Medulla oblongata (tissue), 1 donor: ENCODE data around the gene HES7.
A peak's percentile ranks its signal among the peaks of the same experiment; 100 is the strongest.
"Not testable (repeated sequence)": the region's sequence is repeated elsewhere in the genome, so short reads cannot be mapped to it uniquely, and the experiment has no call there.

Experiments
- DNase-seq: peaks from one replicate; pipeline ENCODE4 v3.0.0-alpha.2; 2015; ENCODE audit errors: extremely low spot score

HES7 gene

DNA sequence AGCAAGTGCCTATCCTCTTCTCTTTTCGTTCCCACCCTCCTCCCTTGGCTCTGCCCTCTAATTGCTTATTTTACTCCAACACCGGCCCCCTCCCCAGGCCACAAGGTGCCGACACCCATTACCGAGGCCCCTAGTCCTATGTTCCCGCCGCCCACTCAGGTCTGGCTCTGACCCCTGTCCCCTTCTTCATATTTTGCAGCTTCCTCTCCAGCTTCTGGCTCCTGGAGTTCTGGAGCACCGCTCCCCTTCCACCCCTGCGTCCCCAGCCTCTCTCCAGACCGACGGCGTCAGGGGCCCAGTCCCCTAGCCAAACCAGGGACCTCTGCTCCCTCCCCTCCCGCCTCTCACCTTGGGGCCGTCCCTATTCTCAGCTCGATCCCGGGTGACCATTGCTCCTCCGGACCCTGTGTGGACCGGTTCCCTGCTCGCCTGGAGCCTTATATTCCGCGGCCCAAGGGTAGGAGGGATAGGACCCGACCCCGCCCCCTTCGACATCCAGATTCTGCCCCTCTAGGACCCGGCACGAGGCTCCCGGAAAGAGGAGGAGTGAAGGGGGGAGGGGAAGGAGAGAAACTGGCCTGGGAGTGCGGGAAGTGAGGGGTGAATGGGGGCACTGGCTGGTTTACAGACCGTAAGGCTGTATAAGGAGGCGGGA lies at the start of gene HES7:
HES7 (minus strand) TSS at position 412 of the 655 bp plus-strand sequence; CDS start at position 390, 22 bp downstream.
- DNase-seq: no peak

DNA sequence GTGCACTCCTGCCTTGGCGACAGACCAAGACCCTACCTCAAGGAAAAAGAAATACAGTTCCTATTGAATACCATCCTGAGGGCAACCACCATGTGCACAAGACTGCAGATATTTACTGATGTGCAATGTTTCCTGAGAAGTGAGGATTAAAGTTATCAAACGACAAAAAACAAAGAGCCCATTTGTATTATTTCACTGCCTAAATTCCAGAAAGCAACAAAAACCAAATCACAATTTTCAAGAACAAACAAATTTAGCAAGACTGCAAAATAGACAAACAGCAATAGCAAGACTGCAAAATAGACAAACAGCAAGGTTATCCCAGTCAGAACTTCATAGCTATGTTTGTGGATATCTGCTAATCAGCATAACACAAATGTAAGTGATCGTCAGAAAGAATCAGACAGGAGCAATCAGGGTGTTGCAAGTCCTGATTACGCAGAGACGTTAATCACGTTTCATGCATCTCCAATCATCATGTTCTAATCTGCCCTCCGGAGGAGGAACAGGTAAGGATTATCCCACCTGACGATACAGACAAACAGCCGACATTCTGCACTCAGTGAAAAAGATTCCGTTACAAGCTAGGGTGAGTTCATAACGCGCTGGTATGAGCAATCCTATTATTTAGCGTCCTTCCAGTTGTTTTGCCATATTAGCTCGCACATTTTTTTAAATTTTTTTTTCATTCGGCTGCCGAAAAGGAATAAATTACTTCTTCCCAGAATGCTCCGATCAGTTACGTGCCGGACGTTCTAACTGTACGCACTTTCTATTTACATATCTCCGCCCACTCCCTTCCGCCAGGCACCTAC lies 49.4 kb upstream of the HES7 start:
- DNase-seq: peak; percentile 95

DNA sequence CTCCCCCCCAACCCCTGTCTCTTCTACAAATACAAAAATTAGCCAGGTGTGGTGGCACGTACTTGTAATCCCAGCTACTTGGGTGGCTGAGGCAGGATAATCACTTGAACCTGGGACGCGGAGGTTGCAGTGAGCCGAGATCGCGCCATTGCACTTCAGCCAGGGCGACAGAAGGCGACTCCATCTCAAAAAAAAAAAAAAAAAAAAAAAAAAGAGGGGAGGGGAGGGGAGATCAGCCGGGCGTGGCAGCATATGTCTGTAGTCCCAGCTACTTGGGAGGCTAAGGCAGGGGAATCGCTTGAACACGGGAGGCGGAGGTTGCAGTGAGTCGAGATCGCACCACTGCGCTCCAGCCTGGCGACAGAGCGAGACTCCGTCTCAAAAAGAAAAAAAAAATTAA lies 46.3 kb upstream of the HES7 start:
- not testable (repeated sequence) for DNase-seq

DNA sequence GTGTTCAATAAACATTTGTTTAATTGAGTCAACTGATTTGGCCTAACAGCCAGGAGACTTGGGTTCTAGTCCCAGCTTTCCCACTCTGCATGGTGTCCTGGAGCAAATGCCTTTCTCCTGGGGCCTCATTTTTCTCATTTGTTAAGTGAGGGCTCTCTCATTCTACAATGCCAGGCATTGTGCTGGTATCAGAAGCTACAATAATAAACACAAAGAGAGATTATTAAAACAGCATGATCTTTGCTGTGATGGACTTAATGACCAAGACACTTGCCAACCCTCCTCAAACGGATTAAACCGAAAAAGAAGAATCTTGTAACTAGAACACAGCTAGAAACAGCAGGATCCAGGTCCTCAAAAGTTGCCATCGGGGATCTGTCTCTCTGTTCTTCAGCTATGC lies 43.6 kb upstream of the HES7 start:
- no peak for DNase-seq

DNA sequence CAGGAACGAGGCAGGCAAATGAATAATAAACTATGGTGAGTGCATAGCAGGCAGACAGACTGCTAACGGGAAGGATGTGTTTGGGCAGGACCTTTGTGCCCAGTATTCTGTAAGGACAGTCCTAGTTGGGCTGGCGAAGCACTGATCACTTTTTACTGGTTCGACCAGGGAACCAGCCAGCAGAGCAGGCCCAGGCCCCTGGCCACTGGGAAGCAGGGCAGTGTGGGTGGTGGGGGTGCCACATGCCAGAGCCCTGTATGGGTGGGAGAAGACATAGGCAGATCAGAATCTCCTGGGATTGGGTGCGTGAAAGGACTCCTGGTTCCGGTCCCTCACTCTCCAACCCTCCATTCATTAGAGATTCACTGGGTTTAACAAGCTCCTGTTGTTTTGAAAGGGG lies 42.8 kb upstream of the HES7 start:
- no peak for DNase-seq

DNA sequence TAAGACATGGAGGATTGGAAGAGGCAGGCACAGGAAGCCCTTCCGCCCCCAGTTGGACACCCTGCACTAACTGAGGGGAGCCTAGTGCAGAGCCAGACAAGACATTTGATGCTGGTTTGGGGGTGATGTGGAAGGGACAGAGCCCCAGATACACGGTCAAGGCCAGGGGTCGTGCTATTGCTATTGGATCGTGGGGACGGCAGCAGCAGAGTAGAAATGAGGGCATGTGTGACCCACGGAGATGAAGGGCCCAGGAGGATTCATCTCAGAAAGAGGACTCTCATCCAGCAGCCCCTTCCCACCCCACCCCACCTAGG lies 40.9 kb upstream of the HES7 start:
- no peak for DNase-seq

DNA sequence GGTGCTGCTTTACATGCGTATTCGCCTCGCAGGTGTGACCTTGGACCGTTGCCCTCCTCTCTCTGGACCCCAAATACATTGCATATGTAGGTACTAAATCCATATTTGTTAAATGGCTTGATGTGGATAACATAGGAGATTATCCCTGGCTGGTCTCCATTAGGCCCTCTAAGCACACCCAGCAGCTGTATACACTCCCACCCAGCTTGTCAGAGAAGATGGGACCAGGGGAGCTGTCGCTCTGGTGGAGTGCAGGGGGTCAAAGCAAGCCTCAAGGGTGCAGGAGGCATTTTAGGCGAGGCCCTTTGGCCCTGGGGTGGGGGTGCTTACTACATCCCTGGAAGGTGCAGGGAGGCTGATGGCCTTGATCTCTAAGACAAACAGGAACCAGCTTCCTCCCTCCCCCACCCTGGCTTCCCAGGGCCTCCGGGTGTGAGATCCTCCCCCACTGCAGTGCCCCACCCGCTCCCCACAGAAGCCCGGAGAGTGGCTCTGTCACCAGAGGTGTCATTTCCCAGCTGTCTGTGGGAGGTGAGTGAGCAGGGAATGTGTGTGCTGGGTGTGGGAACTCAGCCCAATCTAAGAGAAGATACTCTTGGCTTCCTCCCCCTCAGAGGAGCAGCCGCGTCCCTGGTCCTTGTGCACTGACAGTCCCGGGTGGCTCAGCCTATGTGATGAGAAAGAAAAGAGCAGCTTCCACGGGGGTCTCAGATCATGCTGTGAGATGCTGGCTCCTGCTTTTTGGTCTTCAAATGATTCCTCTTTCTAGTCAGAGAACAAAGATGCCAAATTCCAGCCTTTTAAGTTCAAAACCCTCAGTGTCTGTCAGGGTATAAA lies 40.3 kb upstream of the HES7 start:
- peak; percentile 72 for DNase-seq

DNA sequence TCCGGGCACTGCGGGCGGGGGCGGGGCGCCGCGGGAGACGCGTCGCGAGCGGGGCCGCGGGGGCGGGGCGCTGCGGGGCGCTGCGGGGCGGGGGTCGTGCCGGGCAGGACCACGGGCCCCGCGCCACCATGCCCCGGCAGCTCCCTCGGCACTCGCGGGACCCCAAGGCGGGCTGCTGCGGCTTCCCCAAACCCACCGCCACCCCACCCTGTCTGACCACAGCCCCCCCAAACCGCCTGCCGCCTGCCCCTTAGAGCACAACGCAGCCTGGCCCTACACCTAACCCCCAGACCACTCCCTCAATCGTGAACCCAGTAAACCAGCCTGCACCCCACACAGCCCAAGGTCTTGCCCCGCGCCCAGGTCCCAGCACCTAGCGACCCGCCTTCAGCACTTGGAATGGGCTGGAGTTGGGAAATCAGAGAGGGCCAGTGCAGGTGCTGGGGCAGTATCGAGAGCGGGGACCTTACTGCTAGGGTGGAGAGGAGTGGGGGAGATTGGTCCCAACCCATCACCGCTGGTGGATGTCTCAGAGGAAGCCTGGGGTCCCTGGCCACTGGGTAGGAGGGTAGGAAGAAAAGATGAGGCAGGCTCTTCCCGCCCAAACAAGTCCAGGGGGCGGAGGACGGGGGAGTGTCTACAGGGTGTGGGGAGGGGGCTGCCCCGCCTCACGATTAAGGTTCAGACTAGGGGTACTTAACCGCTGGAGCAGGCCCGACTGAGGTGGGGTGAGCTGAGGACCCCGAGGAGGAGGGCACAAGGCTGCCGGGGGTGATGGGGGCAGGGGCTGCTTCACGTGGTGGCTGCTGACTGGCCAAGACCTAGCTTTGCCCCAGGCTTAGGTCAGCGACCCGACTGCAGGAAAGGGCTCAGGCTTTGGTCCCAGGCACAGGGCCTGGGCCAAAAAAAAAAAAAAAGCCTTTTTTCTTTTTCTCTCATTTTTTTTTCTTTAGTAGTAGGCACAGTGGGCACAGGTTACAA lies 39.4 kb upstream of the HES7 start:
- DNase-seq: peak; percentile 30

DNA sequence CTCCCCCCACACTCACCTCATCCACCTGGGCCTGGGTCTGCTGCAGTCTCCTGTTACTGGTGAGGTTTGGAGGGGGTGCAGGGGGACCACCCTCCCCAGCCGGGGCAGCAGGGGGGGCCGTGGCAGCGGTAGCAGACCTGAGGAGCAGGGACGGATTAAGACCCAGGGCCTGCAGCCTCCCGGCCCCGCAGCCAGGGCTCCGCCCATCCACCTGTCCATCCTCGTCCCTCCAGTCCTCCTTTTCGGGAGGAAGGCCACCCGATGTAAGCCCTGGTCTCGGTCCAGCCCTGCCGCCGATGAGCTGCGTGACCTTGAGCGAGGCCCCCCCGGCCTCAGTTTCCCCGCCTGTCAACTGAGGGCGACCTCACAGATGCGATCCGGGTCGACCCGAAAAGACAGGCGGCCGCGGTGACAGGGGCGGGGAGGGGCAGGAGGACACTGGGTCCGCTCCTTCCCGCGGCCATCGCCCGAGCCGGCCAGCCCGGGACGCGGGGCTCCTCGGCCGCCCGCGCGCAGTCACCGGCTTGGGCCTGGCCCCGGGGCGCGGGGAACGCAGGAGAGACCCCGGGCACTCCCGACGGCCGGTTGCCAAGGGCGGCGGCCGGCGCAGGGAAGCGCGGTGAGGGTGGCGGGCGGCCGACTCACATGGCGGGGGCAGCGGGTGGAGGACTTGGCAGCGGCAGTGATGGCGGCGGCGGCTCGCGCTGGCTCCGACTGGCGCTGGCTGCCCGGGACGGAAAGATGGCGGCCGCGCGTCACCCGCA lies 38.5 kb upstream of the HES7 start, which contains the start of gene VAMP2:
VAMP2 (minus strand) TSS at position 716 of the 764 bp plus-strand sequence; CDS start at position 647, 69 bp downstream.
- peak; percentile 74 for DNase-seq

DNA sequence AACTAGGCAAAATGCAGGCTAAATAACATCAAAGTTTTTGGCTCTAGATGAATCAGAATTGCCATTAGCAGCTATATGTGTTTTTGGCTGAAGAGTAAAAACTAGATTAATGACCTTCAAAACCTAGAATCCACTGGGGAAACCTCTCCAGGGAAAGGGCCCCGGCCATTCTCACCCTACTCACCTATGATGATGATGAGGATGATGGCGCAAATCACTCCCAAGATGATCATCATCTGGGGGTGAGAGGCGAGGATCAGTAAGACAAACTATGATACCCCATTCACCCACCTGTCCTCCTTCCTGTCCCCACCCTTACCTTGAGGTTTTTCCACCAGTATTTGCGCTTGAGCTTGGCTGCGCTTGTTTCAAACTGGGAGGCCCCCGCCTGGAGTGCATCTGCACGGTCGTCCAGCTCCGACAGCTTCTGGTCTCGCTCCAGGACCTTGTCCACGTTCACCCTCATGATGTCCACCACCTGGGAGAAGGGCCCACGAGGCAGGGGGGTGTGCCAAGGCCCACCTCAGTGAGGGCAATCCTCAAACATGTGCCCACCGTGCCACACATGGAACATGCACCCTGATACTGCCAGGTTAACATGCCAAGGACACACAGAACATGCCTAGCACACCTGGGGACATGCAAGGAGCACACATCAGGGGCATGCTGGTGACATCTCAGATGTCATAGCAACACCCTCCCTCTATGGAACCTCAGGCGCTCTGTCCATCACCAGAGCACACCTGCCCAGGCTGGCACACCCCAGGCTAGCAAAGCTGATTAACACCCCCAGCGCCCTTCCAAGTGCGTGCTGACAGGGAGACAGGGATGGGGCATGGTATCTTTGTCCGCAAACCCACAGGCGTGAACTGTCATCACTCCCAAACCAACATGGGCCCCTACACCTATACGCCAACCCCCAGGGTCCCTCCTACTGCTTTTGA lies 37.7 kb upstream of the HES7 start:
- no peak for DNase-seq

DNA sequence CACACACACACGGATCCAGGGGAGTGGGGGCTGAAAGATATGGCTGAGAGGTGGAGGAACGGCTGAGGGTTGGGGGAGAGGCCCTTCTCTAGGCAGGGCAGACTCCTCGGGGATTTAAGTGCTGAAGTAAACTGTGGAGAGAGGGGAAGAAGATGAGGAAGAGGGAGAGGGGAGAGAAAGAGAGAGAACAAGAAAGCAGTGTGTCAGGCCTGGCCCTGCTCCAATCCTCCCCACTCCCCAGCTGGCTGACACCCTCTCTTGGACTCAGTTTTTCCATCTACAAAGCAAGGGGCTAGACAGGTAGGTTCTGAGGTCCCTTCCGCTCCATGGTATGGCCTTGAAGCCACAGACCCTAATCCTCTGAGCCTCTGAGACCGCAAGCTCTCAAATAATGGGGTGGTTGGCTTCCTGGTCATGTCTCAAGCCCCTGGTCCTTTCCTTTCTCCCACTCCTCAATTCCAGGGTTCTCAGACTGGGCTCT lies 36.9 kb upstream of the HES7 start:
- DNase-seq: no peak

DNA sequence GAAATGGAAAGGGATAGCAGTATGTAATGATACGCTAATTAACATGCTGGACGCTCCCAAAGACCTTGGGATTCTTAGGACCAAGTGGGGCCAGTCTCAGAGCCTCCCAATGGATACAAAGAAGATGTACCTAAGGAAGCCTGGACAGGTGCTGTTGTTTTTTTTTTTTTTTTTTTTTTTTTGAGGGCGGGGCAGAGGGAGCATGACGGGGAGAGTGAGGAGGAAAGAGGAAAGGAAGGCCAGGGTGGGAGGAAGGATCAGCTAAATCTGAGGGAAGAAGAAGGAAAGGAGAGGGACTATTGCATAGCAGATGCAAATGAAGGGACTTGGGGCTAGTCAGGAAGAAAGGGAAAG lies 36.3 kb upstream of the HES7 start:
- DNase-seq: no peak

DNA sequence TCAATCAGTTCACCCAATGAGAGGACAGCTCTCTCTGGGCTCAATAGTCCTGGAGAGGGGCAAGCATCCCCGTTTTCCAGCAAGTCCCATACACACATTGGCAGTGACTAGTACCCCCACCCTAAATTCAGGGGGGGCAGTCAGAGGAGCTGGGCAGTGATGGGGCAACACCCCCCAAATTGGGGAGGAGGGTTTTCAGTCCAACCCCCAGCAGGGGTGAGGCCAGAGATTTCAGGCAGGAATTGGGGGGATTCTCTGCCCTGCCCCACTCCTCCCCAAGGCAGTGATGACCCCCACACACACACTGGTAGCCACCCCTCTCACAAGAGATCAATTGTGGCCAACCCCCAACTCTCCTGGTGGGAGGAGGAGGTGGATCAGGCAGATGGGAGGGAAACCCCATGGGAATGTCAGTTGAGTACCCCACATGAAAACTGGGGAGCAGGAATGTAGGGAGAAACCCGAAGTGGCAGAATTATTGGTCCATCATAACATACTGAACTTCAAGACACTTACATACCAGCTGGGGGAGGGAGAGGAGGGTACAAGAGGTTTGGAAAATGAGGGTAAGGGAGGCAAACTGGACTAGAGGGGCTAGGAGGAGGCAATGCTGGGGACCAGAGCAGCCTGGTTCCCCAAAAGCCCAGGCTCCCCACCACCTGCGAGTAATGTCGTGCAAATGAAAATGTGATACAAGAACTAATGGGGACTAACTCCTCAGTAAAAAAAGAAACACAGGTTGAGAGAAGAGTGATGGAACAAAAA lies 35.7 kb upstream of the HES7 start:
- DNase-seq: no peak

DNA sequence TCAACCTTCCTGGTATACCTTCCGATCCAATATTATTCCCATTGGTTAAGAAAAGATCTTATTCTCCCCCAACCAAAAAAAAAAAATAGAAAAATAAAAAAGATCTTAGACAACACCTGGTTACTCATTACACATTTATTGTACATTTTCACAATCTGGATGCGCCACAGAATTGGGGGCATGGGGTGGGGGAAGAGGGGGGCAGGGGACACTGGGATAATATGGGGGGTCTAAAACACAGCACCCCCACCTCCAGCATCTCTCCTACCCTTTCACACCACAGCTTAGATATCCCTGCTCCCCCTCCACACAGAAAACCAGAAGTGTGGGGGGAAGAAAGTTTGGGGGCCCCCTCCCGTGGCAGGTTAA lies 35.1 kb upstream of the HES7 start:
- no peak for DNase-seq

DNA sequence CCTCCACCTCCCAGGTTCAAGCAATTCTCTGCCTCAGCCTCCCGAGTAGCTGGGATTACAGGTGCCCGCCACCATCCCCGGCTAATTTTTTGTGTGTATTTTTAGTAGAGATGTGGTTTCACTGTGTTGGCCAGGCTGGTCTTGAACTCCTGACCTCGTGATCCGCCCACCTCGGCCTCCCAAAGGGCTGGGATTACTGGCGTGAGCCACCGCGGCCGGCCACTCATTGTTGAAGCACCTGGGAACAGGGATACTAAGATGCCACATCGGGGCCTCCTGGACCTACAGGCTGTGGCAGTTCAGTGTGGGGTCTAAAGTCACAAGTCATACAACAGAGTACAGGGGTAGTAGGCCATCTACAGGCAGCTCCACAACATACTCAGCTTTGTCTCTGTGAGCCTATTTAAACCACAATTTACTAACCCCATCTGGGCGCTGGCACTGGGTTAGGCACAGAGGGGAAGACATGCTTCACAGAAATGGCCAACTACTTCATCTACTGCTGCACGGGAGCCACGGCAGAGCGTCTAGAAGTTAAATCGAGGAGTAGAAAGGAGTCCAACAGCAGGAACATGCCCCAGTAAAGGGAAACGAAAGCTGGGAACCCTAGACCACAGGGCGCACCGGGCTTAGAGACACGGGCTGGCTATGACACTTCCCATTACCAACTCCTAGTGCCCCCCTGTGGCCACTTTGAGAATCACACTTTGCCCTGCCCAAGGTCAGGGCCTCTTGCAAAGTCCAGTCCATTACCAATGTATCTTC lies 34.5 kb upstream of the HES7 start:
- peak; percentile 96 for DNase-seq

DNA sequence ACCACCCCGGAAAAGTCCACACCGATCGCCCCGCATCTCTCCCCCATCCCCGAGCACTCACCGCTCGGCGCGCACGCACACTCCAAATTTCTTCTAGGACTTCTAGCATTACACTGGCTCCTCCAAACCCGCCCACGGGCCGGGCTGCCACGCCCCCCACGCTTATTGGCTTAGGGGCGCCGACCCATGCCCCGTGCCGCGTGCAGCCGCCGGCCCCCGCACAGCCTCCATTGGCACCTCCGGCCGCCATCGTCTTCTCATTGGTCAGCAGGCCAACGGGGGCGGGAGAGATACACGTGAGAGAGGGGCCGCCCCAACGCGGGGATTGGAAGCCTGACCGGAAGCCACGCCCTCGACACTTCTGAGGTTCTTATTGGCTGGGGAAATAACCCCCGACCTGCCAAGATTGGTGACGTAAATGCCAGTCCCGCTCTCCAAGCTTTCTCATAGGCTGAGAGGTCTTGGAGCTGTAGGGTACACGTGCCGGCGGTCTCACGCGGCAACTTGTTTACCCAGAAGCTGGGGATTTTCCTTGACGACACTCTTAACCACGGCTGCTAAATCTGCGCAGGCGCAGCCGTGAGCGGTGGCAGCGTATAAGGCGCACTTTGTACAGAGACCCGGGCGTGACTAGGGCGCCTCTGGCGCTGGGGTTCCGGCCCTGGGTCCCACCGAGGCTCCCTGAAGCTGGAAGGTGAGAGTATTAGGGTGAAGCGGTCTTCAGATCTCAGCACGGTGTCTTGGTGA lies 32.5 kb upstream of the HES7 start:
- peak; percentile 100 for DNase-seq

DNA sequence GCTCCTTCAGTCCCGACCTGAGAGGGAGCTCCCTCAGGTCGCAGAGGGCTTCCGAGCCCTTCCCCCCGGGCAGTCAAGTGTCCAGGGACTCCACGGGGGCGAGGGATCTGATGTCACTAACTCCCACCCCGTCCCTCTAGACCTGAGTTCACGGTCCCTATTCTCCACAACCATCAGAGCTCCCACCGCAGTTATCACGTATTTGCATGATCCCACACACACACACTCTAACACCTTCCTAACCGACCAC lies 32.0 kb upstream of the HES7 start:
- DNase-seq: no peak
